ENCODE results near the gene TMEM115.
A peak's percentile ranks its signal among the peaks of the same experiment; 100 is the strongest.

DNA sequence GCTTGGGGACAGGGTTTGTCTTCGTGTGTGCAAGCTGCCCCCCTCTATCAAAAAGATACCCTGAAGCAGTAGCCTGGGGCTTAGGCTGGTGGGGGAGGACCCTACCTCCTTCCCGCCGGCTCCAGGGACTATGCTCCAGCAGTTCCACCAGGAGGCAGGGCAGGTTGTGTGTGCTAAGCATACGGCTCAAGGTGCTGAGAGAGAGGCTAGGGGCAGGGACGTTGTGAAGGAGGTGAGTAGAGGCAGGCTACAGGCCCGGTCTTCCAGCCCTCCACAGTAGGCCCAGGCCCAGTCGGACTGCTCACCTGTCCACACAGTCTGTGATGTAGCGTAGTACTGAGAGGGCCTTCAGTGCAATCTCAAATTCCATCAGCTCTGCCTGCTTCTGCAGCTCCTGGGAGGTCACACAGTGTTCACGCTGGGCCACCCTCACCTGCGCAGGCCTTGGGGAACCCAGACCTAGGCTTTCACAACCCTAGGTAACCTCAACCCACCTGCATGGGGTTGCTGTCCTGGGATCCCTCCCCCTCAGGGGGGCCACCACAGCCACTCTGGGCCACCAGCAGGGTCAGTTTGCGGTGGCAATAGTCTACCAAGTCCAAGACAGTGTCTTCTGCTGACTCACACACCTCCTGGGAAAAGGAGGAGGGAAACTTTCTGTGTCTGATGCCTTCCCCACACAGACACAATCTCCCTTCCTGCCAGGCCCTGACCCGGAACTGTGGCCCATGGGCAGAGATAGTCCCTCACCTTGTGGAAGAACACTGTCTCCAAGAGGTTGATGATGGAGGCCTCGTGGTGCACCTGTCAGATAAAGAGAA, 16.3 kb downstream of the TMEM115 start:
- TF ChIP-seq, protein P1, sequence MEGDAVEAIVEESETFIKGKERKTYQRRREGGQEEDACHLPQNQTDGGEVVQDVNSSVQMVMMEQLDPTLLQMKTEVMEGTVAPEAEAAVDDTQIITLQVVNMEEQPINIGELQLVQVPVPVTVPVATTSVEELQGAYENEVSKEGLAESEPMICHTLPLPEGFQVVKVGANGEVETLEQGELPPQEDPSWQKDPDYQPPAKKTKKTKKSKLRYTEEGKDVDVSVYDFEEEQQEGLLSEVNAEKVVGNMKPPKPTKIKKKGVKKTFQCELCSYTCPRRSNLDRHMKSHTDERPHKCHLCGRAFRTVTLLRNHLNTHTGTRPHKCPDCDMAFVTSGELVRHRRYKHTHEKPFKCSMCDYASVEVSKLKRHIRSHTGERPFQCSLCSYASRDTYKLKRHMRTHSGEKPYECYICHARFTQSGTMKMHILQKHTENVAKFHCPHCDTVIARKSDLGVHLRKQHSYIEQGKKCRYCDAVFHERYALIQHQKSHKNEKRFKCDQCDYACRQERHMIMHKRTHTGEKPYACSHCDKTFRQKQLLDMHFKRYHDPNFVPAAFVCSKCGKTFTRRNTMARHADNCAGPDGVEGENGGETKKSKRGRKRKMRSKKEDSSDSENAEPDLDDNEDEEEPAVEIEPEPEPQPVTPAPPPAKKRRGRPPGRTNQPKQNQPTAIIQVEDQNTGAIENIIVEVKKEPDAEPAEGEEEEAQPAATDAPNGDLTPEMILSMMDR (conservative IDR thresholded peaks at IDR 0.05; ENCODE audit: low read depth in 2 of 2) = peak; percentile 42 to 69
- TF ChIP-seq EZH2phosphoT487 (IDR thresholded peaks at IDR 0.05; ENCODE audit: unreplicated experiment) (no peak), JUNB (IDR thresholded peaks at IDR 0.05; ENCODE audit: unreplicated experiment) (no peak), POLR2AphosphoS5 (IDR thresholded peaks at IDR 0.05; ENCODE audit: low read depth) (no peak), EZH2 (IDR thresholded peaks at IDR 0.05; ENCODE audit: low read depth, unreplicated experiment) (no peak), ZNF114 (CRISPR knock-in tag; IDR thresholded peaks at IDR 0.05) (no peak), STAT1 (IDR thresholded peaks at IDR 0.05; ENCODE audit: unreplicated experiment) (no peak), CREB1 (CRISPR knock-in tag; IDR thresholded peaks at IDR 0.05; ENCODE audit: low read depth) (no peak)
- TF ChIP-seq, protein P2, sequence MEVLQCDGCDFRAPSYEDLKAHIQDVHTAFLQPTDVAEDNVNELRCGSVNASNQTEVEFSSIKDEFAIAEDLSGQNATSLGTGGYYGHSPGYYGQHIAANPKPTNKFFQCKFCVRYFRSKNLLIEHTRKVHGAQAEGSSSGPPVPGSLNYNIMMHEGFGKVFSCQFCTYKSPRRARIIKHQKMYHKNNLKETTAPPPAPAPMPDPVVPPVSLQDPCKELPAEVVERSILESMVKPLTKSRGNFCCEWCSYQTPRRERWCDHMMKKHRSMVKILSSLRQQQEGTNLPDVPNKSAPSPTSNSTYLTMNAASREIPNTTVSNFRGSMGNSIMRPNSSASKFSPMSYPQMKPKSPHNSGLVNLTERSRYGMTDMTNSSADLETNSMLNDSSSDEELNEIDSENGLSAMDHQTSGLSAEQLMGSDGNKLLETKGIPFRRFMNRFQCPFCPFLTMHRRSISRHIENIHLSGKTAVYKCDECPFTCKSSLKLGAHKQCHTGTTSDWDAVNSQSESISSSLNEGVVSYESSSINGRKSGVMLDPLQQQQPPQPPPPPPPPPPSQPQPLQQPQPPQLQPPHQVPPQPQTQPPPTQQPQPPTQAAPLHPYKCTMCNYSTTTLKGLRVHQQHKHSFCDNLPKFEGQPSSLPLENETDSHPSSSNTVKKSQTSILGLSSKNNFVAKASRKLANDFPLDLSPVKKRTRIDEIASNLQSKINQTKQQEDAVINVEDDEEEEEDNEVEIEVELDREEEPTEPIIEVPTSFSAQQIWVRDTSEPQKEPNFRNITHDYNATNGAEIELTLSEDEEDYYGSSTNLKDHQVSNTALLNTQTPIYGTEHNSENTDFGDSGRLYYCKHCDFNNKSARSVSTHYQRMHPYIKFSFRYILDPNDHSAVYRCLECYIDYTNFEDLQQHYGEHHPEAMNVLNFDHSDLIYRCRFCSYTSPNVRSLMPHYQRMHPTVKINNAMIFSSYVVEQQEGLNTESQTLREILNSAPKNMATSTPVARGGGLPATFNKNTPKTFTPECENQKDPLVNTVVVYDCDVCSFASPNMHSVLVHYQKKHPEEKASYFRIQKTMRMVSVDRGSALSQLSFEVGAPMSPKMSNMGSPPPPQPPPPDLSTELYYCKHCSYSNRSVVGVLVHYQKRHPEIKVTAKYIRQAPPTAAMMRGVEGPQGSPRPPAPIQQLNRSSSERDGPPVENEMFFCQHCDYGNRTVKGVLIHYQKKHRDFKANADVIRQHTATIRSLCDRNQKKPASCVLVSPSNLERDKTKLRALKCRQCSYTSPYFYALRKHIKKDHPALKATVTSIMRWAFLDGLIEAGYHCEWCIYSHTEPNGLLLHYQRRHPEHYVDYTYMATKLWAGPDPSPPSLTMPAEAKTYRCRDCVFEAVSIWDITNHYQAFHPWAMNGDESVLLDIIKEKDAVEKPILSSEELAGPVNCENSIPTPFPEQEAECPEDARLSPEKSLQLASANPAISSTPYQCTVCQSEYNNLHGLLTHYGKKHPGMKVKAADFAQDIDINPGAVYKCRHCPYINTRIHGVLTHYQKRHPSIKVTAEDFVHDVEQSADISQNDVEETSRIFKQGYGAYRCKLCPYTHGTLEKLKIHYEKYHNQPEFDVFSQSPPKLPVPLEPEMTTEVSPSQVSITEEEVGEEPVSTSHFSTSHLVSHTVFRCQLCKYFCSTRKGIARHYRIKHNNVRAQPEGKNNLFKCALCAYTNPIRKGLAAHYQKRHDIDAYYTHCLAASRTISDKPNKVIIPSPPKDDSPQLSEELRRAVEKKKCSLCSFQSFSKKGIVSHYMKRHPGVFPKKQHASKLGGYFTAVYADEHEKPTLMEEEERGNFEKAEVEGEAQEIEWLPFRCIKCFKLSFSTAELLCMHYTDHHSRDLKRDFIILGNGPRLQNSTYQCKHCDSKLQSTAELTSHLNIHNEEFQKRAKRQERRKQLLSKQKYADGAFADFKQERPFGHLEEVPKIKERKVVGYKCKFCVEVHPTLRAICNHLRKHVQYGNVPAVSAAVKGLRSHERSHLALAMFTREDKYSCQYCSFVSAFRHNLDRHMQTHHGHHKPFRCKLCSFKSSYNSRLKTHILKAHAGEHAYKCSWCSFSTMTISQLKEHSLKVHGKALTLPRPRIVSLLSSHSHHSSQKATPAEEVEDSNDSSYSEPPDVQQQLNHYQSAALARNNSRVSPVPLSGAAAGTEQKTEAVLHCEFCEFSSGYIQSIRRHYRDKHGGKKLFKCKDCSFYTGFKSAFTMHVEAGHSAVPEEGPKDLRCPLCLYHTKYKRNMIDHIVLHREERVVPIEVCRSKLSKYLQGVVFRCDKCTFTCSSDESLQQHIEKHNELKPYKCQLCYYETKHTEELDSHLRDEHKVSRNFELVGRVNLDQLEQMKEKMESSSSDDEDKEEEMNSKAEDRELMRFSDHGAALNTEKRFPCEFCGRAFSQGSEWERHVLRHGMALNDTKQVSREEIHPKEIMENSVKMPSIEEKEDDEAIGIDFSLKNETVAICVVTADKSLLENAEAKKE (CRISPR knock-in tag; IDR thresholded peaks at IDR 0.05) = no peak
- TF ChIP-seq, protein P3, sequence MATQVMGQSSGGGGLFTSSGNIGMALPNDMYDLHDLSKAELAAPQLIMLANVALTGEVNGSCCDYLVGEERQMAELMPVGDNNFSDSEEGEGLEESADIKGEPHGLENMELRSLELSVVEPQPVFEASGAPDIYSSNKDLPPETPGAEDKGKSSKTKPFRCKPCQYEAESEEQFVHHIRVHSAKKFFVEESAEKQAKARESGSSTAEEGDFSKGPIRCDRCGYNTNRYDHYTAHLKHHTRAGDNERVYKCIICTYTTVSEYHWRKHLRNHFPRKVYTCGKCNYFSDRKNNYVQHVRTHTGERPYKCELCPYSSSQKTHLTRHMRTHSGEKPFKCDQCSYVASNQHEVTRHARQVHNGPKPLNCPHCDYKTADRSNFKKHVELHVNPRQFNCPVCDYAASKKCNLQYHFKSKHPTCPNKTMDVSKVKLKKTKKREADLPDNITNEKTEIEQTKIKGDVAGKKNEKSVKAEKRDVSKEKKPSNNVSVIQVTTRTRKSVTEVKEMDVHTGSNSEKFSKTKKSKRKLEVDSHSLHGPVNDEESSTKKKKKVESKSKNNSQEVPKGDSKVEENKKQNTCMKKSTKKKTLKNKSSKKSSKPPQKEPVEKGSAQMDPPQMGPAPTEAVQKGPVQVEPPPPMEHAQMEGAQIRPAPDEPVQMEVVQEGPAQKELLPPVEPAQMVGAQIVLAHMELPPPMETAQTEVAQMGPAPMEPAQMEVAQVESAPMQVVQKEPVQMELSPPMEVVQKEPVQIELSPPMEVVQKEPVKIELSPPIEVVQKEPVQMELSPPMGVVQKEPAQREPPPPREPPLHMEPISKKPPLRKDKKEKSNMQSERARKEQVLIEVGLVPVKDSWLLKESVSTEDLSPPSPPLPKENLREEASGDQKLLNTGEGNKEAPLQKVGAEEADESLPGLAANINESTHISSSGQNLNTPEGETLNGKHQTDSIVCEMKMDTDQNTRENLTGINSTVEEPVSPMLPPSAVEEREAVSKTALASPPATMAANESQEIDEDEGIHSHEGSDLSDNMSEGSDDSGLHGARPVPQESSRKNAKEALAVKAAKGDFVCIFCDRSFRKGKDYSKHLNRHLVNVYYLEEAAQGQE (IDR thresholded peaks at IDR 0.05; ENCODE audit: unreplicated experiment) = no peak
- TF ChIP-seq, protein P4, sequence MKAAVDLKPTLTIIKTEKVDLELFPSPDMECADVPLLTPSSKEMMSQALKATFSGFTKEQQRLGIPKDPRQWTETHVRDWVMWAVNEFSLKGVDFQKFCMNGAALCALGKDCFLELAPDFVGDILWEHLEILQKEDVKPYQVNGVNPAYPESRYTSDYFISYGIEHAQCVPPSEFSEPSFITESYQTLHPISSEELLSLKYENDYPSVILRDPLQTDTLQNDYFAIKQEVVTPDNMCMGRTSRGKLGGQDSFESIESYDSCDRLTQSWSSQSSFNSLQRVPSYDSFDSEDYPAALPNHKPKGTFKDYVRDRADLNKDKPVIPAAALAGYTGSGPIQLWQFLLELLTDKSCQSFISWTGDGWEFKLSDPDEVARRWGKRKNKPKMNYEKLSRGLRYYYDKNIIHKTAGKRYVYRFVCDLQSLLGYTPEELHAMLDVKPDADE (IDR thresholded peaks at IDR 0.05) = no peak

Measured in GM23338 (cell line).